Measurements from ENCODE around the gene EDN1.

Gene EDN1

GRCh38 chr6:12270551-12271230, 19.5 kb upstream of the EDN1 start:
- DNase-seq (ENCODE audit: low spot score): no peak

- no peak for DNase-seq (ENCODE audit: low spot score)
Measured at GRCh38 chr6:12271594-12271993, 18.6 kb upstream of the EDN1 start.

- DNase-seq (ENCODE audit: low spot score): no peak
Measured at GRCh38 chr6:12271997-12272396, 18.2 kb upstream of the EDN1 start.

- DNase-seq (ENCODE audit: low spot score): no peak
Measured at GRCh38 chr6:12275107-12275506, 15.1 kb upstream of the EDN1 start.

- DNase-seq (ENCODE audit: low spot score): no peak
Measured at GRCh38 chr6:12276930-12277315, 13.2 kb upstream of the EDN1 start.

- DNase-seq (ENCODE audit: low spot score): no peak
Measured at GRCh38 chr6:12277386-12277785, 12.8 kb upstream of the EDN1 start.

GRCh38 chr6:12278915-12279314, 11.2 kb upstream of the EDN1 start:
- DNase-seq (ENCODE audit: low spot score): no peak

- no peak for DNase-seq (ENCODE audit: low spot score)
Measured at GRCh38 chr6:12279322-12280091, 10.7 kb upstream of the EDN1 start.

- DNase-seq (ENCODE audit: low spot score): no peak
Measured at GRCh38 chr6:12280458-12280857, 9.7 kb upstream of the EDN1 start.

GRCh38 chr6:12280902-12281301, 9.3 kb upstream of the EDN1 start:
- no peak for DNase-seq (ENCODE audit: low spot score)

- DNase-seq (ENCODE audit: low spot score): no peak
Measured at GRCh38 chr6:12283904-12284303, 6.3 kb upstream of the EDN1 start.

- no peak for DNase-seq (ENCODE audit: low spot score)
Measured at GRCh38 chr6:12286373-12287110, 3.6 kb upstream of the EDN1 start.

- no peak for DNase-seq (ENCODE audit: low spot score)
Measured at GRCh38 chr6:12288211-12288618, 1.9 kb upstream of the EDN1 start.

- DNase-seq (ENCODE audit: low spot score): no peak
Measured at GRCh38 chr6:12288914-12289313, 1.2 kb upstream of the EDN1 start.

- DNase-seq (ENCODE audit: low spot score): peak; percentile 69
Measured at GRCh38 chr6:12289365-12289919, 719 bp upstream of the EDN1 start.

GRCh38 chr6:12291071-12291838, 1.1 kb downstream of the EDN1 start:
- no peak for DNase-seq (ENCODE audit: low spot score)

GRCh38 chr6:12291839-12292604, 1.9 kb downstream of the EDN1 start:
- DNase-seq (ENCODE audit: low spot score): no peak

- no peak for DNase-seq (ENCODE audit: low spot score)
Measured at GRCh38 chr6:12293235-12293930, 3.2 kb downstream of the EDN1 start.

- DNase-seq (ENCODE audit: low spot score): no peak
Measured at GRCh38 chr6:12293931-12294807, 4.0 kb downstream of the EDN1 start.
